AG20443 (cell line): ENCODE measurements around the gene MYBPC2.

ENCODE experiments used
- DNase-seq: peaks from one replicate; pipeline ENCODE4 v3.0.0; 2012; ENCODE audit warnings: low spot score, mixed read lengths

The MYBPC2 gene

GRCh38 chr19:50481351-50482149, 48.9 kb downstream of the MYBPC2 start:
- no peak for DNase-seq

GRCh38 chr19:50482271-50482855, 49.7 kb downstream of the MYBPC2 start:
- DNase-seq = no peak

- DNase-seq = no peak
Measured at GRCh38 chr19:50482916-50483315, 50.2 kb downstream of the MYBPC2 start.

GRCh38 chr19:50485284-50485955, 52.7 kb downstream of the MYBPC2 start:
- DNase-seq = no peak

GRCh38 chr19:50486823-50487515, 54.3 kb downstream of the MYBPC2 start:
- DNase-seq = no peak

- DNase-seq = no peak
Measured at GRCh38 chr19:50488389-50489194, 55.9 kb downstream of the MYBPC2 start.

- no peak for DNase-seq
Measured at GRCh38 chr19:50489461-50490011, 56.8 kb downstream of the MYBPC2 start.

- no peak for DNase-seq
Measured at GRCh38 chr19:50490411-50490811, 57.7 kb downstream of the MYBPC2 start.

GRCh38 chr19:50490991-50491472, 58.3 kb downstream of the MYBPC2 start:
- no peak for DNase-seq

GRCh38 chr19:50492303-50493052, 59.8 kb downstream of the MYBPC2 start:
- DNase-seq = no peak

GRCh38 chr19:50493171-50493570, 60.5 kb downstream of the MYBPC2 start:
- no peak for DNase-seq

- no peak for DNase-seq
Measured at GRCh38 chr19:50494186-50495019, 61.7 kb downstream of the MYBPC2 start.

- no peak for DNase-seq
Measured at GRCh38 chr19:50495020-50495531, 62.4 kb downstream of the MYBPC2 start.

GRCh38 chr19:50496189-50497021, 63.7 kb downstream of the MYBPC2 start:
- DNase-seq = no peak

GRCh38 chr19:50497022-50497405, 64.3 kb downstream of the MYBPC2 start:
- no peak for DNase-seq

- no peak for DNase-seq
Measured at GRCh38 chr19:50498219-50499056, 65.7 kb downstream of the MYBPC2 start.

- DNase-seq = no peak
Measured at GRCh38 chr19:50500060-50500752, 67.5 kb downstream of the MYBPC2 start.
